Stimulated activated memory B cell treated with anti-CD40 and anti-IgM and Interleukin-4, amounts not matched to agents 10 μg/mL and 1 μg/mL and 100 μg/mL, for 72 hours (primary cell): Measurements from ENCODE around the gene RBFOX2.

Experiments
- ATAC-seq: fragments of 150-1000 bp; cut with Tn5 transposase; 2 replicates; pipeline ENCODE4 v1.10.0; 2021
- H3K27ac Mint-ChIP-seq: one replicate; pipeline ENCODE4 v1.8.0; 2022; ENCODE audit warnings: mild to moderate bottlenecking, mixed read lengths
- H3K27me3 Mint-ChIP-seq: one replicate; pipeline ENCODE4 v1.8.0; 2022; ENCODE audit warnings: mixed read lengths
- H3K36me3 Mint-ChIP-seq: one replicate; pipeline ENCODE4 v1.8.0; 2022; ENCODE audit warnings: mixed read lengths
- H3K4me1 Mint-ChIP-seq: one replicate; pipeline ENCODE4 v1.8.0; 2022; ENCODE audit warnings: mixed read lengths
- H3K4me3 Mint-ChIP-seq: one replicate; pipeline ENCODE4 v1.8.0; 2022; ENCODE audit warnings: mild to moderate bottlenecking, moderate library complexity, mixed read lengths
- H3K9me3 Mint-ChIP-seq: one replicate; pipeline ENCODE4 v1.8.0; 2022; ENCODE audit warnings: mixed read lengths

The RBFOX2 gene

GRCh38 chr22:35879351-35879750 lies 149.3 kb downstream of the RBFOX2 start:
- Mint-ChIP-seq H3K27ac (no peak overlapping the region), H3K4me3 (no peak overlapping the region), H3K27me3 (peaks cover 32% of the 10 kb centered on the region), H3K9me3 (peaks cover 3% of the 10 kb centered on the region), H3K4me1 (peaks cover 13% of the 10 kb centered on the region), H3K36me3 (no peaks in the 10 kb centered on the region)
- ATAC-seq: no peak

GRCh38 chr22:35873426-35873825 lies 155.2 kb downstream of the RBFOX2 start:
- Mint-ChIP-seq H3K9me3 (peaks cover 3% of the 10 kb centered on the region), H3K27me3 (peaks cover 63% of the 10 kb centered on the region), H3K36me3 (no peaks in the 10 kb centered on the region), H3K4me1 (no peaks in the 10 kb centered on the region), H3K27ac (no peak overlapping the region), H3K4me3 (no peak overlapping the region)
- no peak for ATAC-seq

GRCh38 chr22:35872451-35872850 lies 156.2 kb downstream of the RBFOX2 start:
- no peaks in the 10 kb centered on the region for H3K4me1 Mint-ChIP-seq
- H3K36me3 Mint-ChIP-seq: no peaks in the 10 kb centered on the region
- ATAC-seq: no peak
- peaks cover 3% of the 10 kb centered on the region for H3K9me3 Mint-ChIP-seq
- H3K4me3 Mint-ChIP-seq: no peak overlapping the region
- H3K27me3 Mint-ChIP-seq: peaks cover 56% of the 10 kb centered on the region
- no peak overlapping the region for H3K27ac Mint-ChIP-seq

- no peak for ATAC-seq
- H3K36me3 Mint-ChIP-seq: no peaks in the 10 kb centered on the region
- H3K9me3 Mint-ChIP-seq: peaks cover 3% of the 10 kb centered on the region
- peaks cover 44% of the 10 kb centered on the region for H3K27me3 Mint-ChIP-seq
- no peaks in the 10 kb centered on the region for H3K4me1 Mint-ChIP-seq
- no peak overlapping the region for H3K4me3 Mint-ChIP-seq
- no peak overlapping the region for H3K27ac Mint-ChIP-seq
Measured at GRCh38 chr22:35870517-35871293, 157.9 kb downstream of the RBFOX2 start.

GRCh38 chr22:35868938-35869337 lies 159.7 kb downstream of the RBFOX2 start:
- no peak for ATAC-seq
- Mint-ChIP-seq H3K4me1 (no peaks in the 10 kb centered on the region), H3K27me3 (peaks cover 36% of the 10 kb centered on the region), H3K36me3 (no peaks in the 10 kb centered on the region), H3K9me3 (no peaks in the 10 kb centered on the region), H3K27ac (no peak overlapping the region), H3K4me3 (no peak overlapping the region)

- H3K27me3 Mint-ChIP-seq: peaks cover 20% of the 10 kb centered on the region
- H3K27ac Mint-ChIP-seq: no peak overlapping the region
- no peak for ATAC-seq
- no peaks in the 10 kb centered on the region for H3K36me3 Mint-ChIP-seq
- no peaks in the 10 kb centered on the region for H3K4me1 Mint-ChIP-seq
- H3K9me3 Mint-ChIP-seq: no peaks in the 10 kb centered on the region
- no peak overlapping the region for H3K4me3 Mint-ChIP-seq
Measured at GRCh38 chr22:35866651-35867050, 162.0 kb downstream of the RBFOX2 start.

GRCh38 chr22:35864545-35865165 lies 164.0 kb downstream of the RBFOX2 start:
- Mint-ChIP-seq H3K36me3 (no peaks in the 10 kb centered on the region), H3K27me3 (peaks cover 7% of the 10 kb centered on the region), H3K27ac (no peak overlapping the region), H3K4me1 (no peaks in the 10 kb centered on the region), H3K9me3 (no peaks in the 10 kb centered on the region), H3K4me3 (no peak overlapping the region)
- no peak for ATAC-seq

GRCh38 chr22:35863432-35863831 lies 165.2 kb downstream of the RBFOX2 start:
- Mint-ChIP-seq H3K27ac (no peak overlapping the region), H3K9me3 (no peaks in the 10 kb centered on the region), H3K4me3 (no peak overlapping the region), H3K36me3 (no peaks in the 10 kb centered on the region), H3K4me1 (no peaks in the 10 kb centered on the region), H3K27me3 (peaks cover 7% of the 10 kb centered on the region)
- ATAC-seq: no peak

GRCh38 chr22:35862697-35863096 lies 165.9 kb downstream of the RBFOX2 start:
- Mint-ChIP-seq H3K4me1 (no peaks in the 10 kb centered on the region), H3K27ac (no peak overlapping the region), H3K36me3 (no peaks in the 10 kb centered on the region), H3K9me3 (no peaks in the 10 kb centered on the region), H3K27me3 (peaks cover 7% of the 10 kb centered on the region), H3K4me3 (no peak overlapping the region)
- no peak for ATAC-seq

- no peaks in the 10 kb centered on the region for H3K9me3 Mint-ChIP-seq
- no peak overlapping the region for H3K27ac Mint-ChIP-seq
- no peaks in the 10 kb centered on the region for H3K4me1 Mint-ChIP-seq
- no peak overlapping the region for H3K4me3 Mint-ChIP-seq
- peaks cover 11% of the 10 kb centered on the region for H3K27me3 Mint-ChIP-seq
- H3K36me3 Mint-ChIP-seq: no peaks in the 10 kb centered on the region
- ATAC-seq: no peak
Measured at GRCh38 chr22:35861451-35861850, 167.2 kb downstream of the RBFOX2 start.

- Mint-ChIP-seq H3K36me3 (no peaks in the 10 kb centered on the region), H3K27ac (no peak overlapping the region), H3K4me3 (no peak overlapping the region), H3K9me3 (no peaks in the 10 kb centered on the region), H3K27me3 (peaks cover 17% of the 10 kb centered on the region), H3K4me1 (no peaks in the 10 kb centered on the region)
- ATAC-seq: no peak
Measured at GRCh38 chr22:35860837-35861236, 167.8 kb downstream of the RBFOX2 start.

- H3K27me3 Mint-ChIP-seq: peaks cover 21% of the 10 kb centered on the region
- no peak overlapping the region for H3K4me3 Mint-ChIP-seq
- no peaks in the 10 kb centered on the region for H3K9me3 Mint-ChIP-seq
- no peaks in the 10 kb centered on the region for H3K36me3 Mint-ChIP-seq
- no peak overlapping the region for H3K27ac Mint-ChIP-seq
- no peak for ATAC-seq
- H3K4me1 Mint-ChIP-seq: no peaks in the 10 kb centered on the region
Measured at GRCh38 chr22:35860087-35860733, 168.4 kb downstream of the RBFOX2 start.

- H3K36me3 Mint-ChIP-seq: no peaks in the 10 kb centered on the region
- H3K27ac Mint-ChIP-seq: no peak overlapping the region
- H3K27me3 Mint-ChIP-seq: peaks cover 14% of the 10 kb centered on the region
- no peak overlapping the region for H3K4me3 Mint-ChIP-seq
- H3K9me3 Mint-ChIP-seq: no peaks in the 10 kb centered on the region
- no peak for ATAC-seq
- H3K4me1 Mint-ChIP-seq: no peaks in the 10 kb centered on the region
Measured at GRCh38 chr22:35854334-35854733, 174.3 kb downstream of the RBFOX2 start.

GRCh38 chr22:35852076-35852475 lies 176.5 kb downstream of the RBFOX2 start:
- no peak for ATAC-seq
- no peak overlapping the region for H3K27ac Mint-ChIP-seq
- no peaks in the 10 kb centered on the region for H3K9me3 Mint-ChIP-seq
- peaks cover 14% of the 10 kb centered on the region for H3K27me3 Mint-ChIP-seq
- H3K4me1 Mint-ChIP-seq: no peaks in the 10 kb centered on the region
- no peaks in the 10 kb centered on the region for H3K36me3 Mint-ChIP-seq
- H3K4me3 Mint-ChIP-seq: no peak overlapping the region

- H3K27ac Mint-ChIP-seq: no peak overlapping the region
- H3K9me3 Mint-ChIP-seq: no peaks in the 10 kb centered on the region
- H3K36me3 Mint-ChIP-seq: no peaks in the 10 kb centered on the region
- ATAC-seq: no peak
- H3K27me3 Mint-ChIP-seq: peaks cover 5% of the 10 kb centered on the region
- no peaks in the 10 kb centered on the region for H3K4me1 Mint-ChIP-seq
- no peak overlapping the region for H3K4me3 Mint-ChIP-seq
Measured at GRCh38 chr22:35850831-35851230, 177.8 kb downstream of the RBFOX2 start.

GRCh38 chr22:35846804-35847203 lies 181.8 kb downstream of the RBFOX2 start:
- no peak overlapping the region for H3K27ac Mint-ChIP-seq
- H3K4me1 Mint-ChIP-seq: no peaks in the 10 kb centered on the region

More at GRCh38 chr22:35846804-35847203, 181.8 kb downstream of the RBFOX2 start:
- H3K4me3 Mint-ChIP-seq: no peak overlapping the region
- H3K9me3 Mint-ChIP-seq: no peaks in the 10 kb centered on the region
- no peaks in the 10 kb centered on the region for H3K36me3 Mint-ChIP-seq
- no peak for ATAC-seq
- peaks cover 29% of the 10 kb centered on the region for H3K27me3 Mint-ChIP-seq
